ENCODE data around the gene OR5B3. TPM values are rescaled to one million over a fixed set of nuclear protein-coding genes. Genes with fewer than 3 reads are reported as not detected.

Gene OR5B3
- total RNA-seq (2021): not detected in 3 replicates
- not detected for Bru-seq, nascent RNA
- long read RNA-seq, experiment 1: 0 reads
- long read RNA-seq, experiment 2: 0 reads
- long read RNA-seq, experiment 3: 0 reads

- no peak for TF ChIP-seq JUN (CRISPR knock-in tag; IDR thresholded peaks at IDR 0.05)
- TF ChIP-seq, protein P1, sequence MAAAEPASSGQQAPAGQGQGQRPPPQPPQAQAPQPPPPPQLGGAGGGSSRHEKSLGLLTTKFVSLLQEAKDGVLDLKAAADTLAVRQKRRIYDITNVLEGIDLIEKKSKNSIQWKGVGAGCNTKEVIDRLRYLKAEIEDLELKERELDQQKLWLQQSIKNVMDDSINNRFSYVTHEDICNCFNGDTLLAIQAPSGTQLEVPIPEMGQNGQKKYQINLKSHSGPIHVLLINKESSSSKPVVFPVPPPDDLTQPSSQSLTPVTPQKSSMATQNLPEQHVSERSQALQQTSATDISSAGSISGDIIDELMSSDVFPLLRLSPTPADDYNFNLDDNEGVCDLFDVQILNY (CRISPR knock-in tag; IDR thresholded peaks at IDR 0.05): no peak
- TF ChIP-seq NFYB (CRISPR knock-in tag; conservative IDR thresholded peaks at IDR 0.05; ENCODE audit: low read depth): no peak
- TF ChIP-seq NR2C2 (CRISPR knock-in tag; IDR thresholded peaks at IDR 0.05): no peak
- Mint-ChIP-seq H3K36me3 (peaks cover 7% of the 10 kb centered on the region; the same call in 1 of the 2 replicates), H3K27ac (no peak within 1 kb of the TSS), H3K27me3 (ENCODE audit: low read depth) (no peaks in the 10 kb centered on the region; the same call in 1 of the 2 replicates), H3K9me3 (peaks cover 31% of the 10 kb centered on the region), H3K4me3 (no peak within 1 kb of the TSS), H3K4me1 (no peaks in the 10 kb centered on the region)
- DNase-seq (ENCODE audit: low spot score): no peak
- ChIA-PET POLR2A (no interaction called here), CTCF (no interaction called here)
- no peak for ATAC-seq
These were observed at the start of gene OR5B3 for GRCh38 chr11:58406774-58407173. Gene OR5B3, minus strand, starts transcription at chr11:58406874. Its CDS starts 3,465 bp downstream, at chr11:58403409.

- DNase-seq (ENCODE audit: low spot score) (no peak), ATAC-seq (no peak)
- no peaks in the 10 kb centered on the region for H3K27me3 Mint-ChIP-seq (ENCODE audit: low read depth)
- H3K27ac Mint-ChIP-seq: no peak overlapping the region
- no peak overlapping the region for H3K4me3 Mint-ChIP-seq
- no peaks in the 10 kb centered on the region for H3K4me1 Mint-ChIP-seq
- ChIA-PET CTCF (no interaction called here), POLR2A (no interaction called here)
- H3K9me3 Mint-ChIP-seq: peaks cover 31% of the 10 kb centered on the region
- TF ChIP-seq, protein P2, sequence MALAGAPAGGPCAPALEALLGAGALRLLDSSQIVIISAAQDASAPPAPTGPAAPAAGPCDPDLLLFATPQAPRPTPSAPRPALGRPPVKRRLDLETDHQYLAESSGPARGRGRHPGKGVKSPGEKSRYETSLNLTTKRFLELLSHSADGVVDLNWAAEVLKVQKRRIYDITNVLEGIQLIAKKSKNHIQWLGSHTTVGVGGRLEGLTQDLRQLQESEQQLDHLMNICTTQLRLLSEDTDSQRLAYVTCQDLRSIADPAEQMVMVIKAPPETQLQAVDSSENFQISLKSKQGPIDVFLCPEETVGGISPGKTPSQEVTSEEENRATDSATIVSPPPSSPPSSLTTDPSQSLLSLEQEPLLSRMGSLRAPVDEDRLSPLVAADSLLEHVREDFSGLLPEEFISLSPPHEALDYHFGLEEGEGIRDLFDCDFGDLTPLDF (CRISPR knock-in tag; IDR thresholded peaks at IDR 0.05): no peak
- TF ChIP-seq ZBTB43 (CRISPR knock-in tag; IDR thresholded peaks at IDR 0.05) (no peak), ZNF396 (CRISPR knock-in tag; IDR thresholded peaks at IDR 0.05; ENCODE audit: borderline replicate concordance) (no peak), IRF2 (CRISPR knock-in tag; IDR thresholded peaks at IDR 0.05; ENCODE audit: borderline replicate concordance, low read depth) (no peak), EMX1 (CRISPR knock-in tag; IDR thresholded peaks at IDR 0.05) (no peak), ETV6 (CRISPR knock-in tag; IDR thresholded peaks at IDR 0.05) (no peak), MYBL2 (CRISPR knock-in tag; IDR thresholded peaks at IDR 0.05) (no peak), NFYB (CRISPR knock-in tag; conservative IDR thresholded peaks at IDR 0.05; ENCODE audit: low read depth) (no peak), GABPB1 (CRISPR knock-in tag; IDR thresholded peaks at IDR 0.05) (no peak), RORB (CRISPR knock-in tag; IDR thresholded peaks at IDR 0.05) (no peak), FOXP4 (CRISPR knock-in tag; IDR thresholded peaks at IDR 0.05) (no peak), TEAD1 (CRISPR knock-in tag; IDR thresholded peaks at IDR 0.05) (no peak)
- H3K36me3 Mint-ChIP-seq: no peaks in the 10 kb centered on the region
These were observed 44.9 kb upstream of the OR5B3 start for GRCh38 chr11:58451585-58451984.

DNA sequence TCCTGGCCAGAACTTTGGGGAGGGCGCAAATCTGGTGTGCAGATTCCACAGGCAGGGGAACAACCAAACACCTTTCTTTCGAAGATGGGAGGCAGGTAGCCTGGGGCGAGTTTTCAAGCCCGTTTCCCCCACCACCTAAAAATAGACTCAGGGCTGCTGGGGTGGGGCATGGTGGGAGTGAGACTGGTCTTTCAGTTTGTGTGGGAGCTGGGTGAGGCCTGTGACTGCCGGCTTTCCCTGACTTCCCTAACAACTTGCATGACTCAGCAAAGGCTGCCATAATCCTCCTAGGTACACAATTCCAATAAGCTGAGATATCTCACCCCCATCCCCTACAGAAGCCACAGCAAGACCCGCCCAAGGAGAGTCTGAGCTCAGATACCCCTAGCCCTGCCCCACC is 39.6 kb upstream of the OR5B3 start:
- CTCF ChIA-PET: no interaction called here

GRCh38 chr11:58444300-58444699 is 37.6 kb upstream of the OR5B3 start:
- peaks cover 46% of the 10 kb centered on the region for H3K9me3 Mint-ChIP-seq
- ATAC-seq (no peak), DNase-seq (ENCODE audit: low spot score) (no peak)
- H3K4me1 Mint-ChIP-seq: no peaks in the 10 kb centered on the region
- no peak overlapping the region for H3K4me3 Mint-ChIP-seq
- ChIA-PET POLR2A (no interaction called here), CTCF (no interaction called here)
- no peak overlapping the region for H3K27ac Mint-ChIP-seq
- H3K36me3 Mint-ChIP-seq: peaks cover 7% of the 10 kb centered on the region; the same call in 1 of the 2 replicates
- TF ChIP-seq, protein P3, sequence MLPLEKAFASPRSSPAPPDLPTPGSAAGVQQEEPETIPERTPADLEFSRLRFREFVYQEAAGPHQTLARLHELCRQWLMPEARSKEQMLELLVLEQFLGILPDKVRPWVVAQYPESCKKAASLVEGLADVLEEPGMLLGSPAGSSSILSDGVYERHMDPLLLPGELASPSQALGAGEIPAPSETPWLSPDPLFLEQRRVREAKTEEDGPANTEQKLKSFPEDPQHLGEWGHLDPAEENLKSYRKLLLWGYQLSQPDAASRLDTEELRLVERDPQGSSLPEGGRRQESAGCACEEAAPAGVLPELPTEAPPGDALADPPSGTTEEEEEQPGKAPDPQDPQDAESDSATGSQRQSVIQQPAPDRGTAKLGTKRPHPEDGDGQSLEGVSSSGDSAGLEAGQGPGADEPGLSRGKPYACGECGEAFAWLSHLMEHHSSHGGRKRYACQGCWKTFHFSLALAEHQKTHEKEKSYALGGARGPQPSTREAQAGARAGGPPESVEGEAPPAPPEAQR (CRISPR knock-in tag; IDR thresholded peaks at IDR 0.05): no peak
- no peak for TF ChIP-seq ZNF121 (CRISPR knock-in tag; IDR thresholded peaks at IDR 0.05)
- no peak for TF ChIP-seq CTCF (IDR thresholded peaks at IDR 0.05)
- H3K27me3 Mint-ChIP-seq (ENCODE audit: low read depth): no peaks in the 10 kb centered on the region

More for the DNA sequence above, 39.6 kb upstream of the OR5B3 start:
- TF ChIP-seq MXD4 (CRISPR knock-in tag; IDR thresholded peaks at IDR 0.05; ENCODE audit: borderline replicate concordance): no peak
- H3K4me3 Mint-ChIP-seq: no peak overlapping the region
- no peaks in the 10 kb centered on the region for H3K4me1 Mint-ChIP-seq
- no peak for DNase-seq (ENCODE audit: low spot score)
- H3K27me3 Mint-ChIP-seq (ENCODE audit: low read depth): no peaks in the 10 kb centered on the region
- no peak for ATAC-seq
- peaks cover 47% of the 10 kb centered on the region for H3K9me3 Mint-ChIP-seq
- H3K27ac Mint-ChIP-seq: no peak overlapping the region
- H3K36me3 Mint-ChIP-seq: peaks cover 7% of the 10 kb centered on the region; the same call in 1 of the 2 replicates
- POLR2A ChIA-PET: no interaction called here

Data from WTC11 (cell line).